Activated CD4-positive, CD25-positive, alpha-beta regulatory T cell treated with anti-CD3 and anti-CD28 coated beads, Interleukin-2, amount 50 U/mL, for 24 hours (primary cell): Measurements from ENCODE around the gene ZNF446.
"Not testable (repeated sequence)": the region's sequence is repeated elsewhere in the genome, so short reads cannot be mapped to it uniquely, and the experiment has no call there.

ENCODE experiments used
- ATAC-seq, 2 donors: fragments of 150-1000 bp; cut with Tn5 transposase; one replicate each; pipeline ENCODE4 v1.10.0; 2021; ENCODE audit warnings: mild to moderate bottlenecking in 1 of 2, moderate library complexity in 1 of 2

Gene ZNF446

GRCh38 chr19:58475714-58476497, at the start of gene ZNF446:
ZNF446 (plus strand) TSS chr19:58476352; CDS start chr19:58477219, 867 bp downstream.
- ATAC-seq, result peak; percentile 89 to 92

- no peak for ATAC-seq
These were observed 47.5 kb upstream of the ZNF446 start for GRCh38 chr19:58428617-58429016.

GRCh38 chr19:58429745-58430144, 46.4 kb upstream of the ZNF446 start:
- ATAC-seq, result no peak

GRCh38 chr19:58434217-58434616, 41.9 kb upstream of the ZNF446 start:
- ATAC-seq, result no peak

GRCh38 chr19:58439576-58440554, 36.3 kb upstream of the ZNF446 start, which contains the start of gene ZNF132:
ZNF132 (minus strand) TSS chr19:58440153; CDS start chr19:58439821, 332 bp downstream.
- peak; percentile 99 for ATAC-seq

GRCh38 chr19:58440556-58440955, 35.6 kb upstream of the ZNF446 start:
- ATAC-seq, result no peak

GRCh38 chr19:58442986-58443385, 33.2 kb upstream of the ZNF446 start:
- not testable (repeated sequence) for ATAC-seq

GRCh38 chr19:58448860-58449259, 27.3 kb upstream of the ZNF446 start:
- not testable (repeated sequence) for ATAC-seq

GRCh38 chr19:58449980-58450379, 26.2 kb upstream of the ZNF446 start:
- ATAC-seq, result not testable (repeated sequence)

- peak; percentile 5 to 8 for ATAC-seq
These were observed 25.2 kb upstream of the ZNF446 start for GRCh38 chr19:58450856-58451357.

GRCh38 chr19:58451358-58452101, 24.6 kb upstream of the ZNF446 start, which contains the start of gene ZNF324B:
ZNF324B (plus strand) TSS chr19:58451622; CDS start chr19:58453702, 2,080 bp downstream.
- peak; percentile 98 to 99 for ATAC-seq

GRCh38 chr19:58453743-58454142, 22.4 kb upstream of the ZNF446 start:
- ATAC-seq, result no peak

- ATAC-seq, result no peak
These were observed 20.8 kb upstream of the ZNF446 start for GRCh38 chr19:58455306-58455705.

- no peak for ATAC-seq
These were observed 20.0 kb upstream of the ZNF446 start for GRCh38 chr19:58456111-58456510.

- ATAC-seq, result peak; percentile 55 to 56
These were observed 16.1 kb upstream of the ZNF446 start for GRCh38 chr19:58460039-58460438.

GRCh38 chr19:58466089-58466759, 9.9 kb upstream of the ZNF446 start:
- ATAC-seq, result peak; percentile 4 to 12

- ATAC-seq, result peak; percentile 97 to 98
These were observed 9.2 kb upstream of the ZNF446 start, which contains the start of gene ZNF324 for GRCh38 chr19:58466760-58467589. ZNF324 (plus strand) TSS chr19:58467080; CDS start chr19:58469186, 2,106 bp downstream.

- ATAC-seq, result no peak
These were observed 7.8 kb upstream of the ZNF446 start for GRCh38 chr19:58468216-58468839.

GRCh38 chr19:58469241-58470013, 6.7 kb upstream of the ZNF446 start:
- ATAC-seq, result no peak
